Dedifferentiated amniotic fluid mesenchymal stem cell (primary cell): ENCODE data around the gene KIF6.

Experiments
- DNase-seq: peaks from one replicate; pipeline ENCODE4 v3.0.0-alpha.2; 2016; ENCODE audit errors: extremely low spot score

The KIF6 gene

DNA sequence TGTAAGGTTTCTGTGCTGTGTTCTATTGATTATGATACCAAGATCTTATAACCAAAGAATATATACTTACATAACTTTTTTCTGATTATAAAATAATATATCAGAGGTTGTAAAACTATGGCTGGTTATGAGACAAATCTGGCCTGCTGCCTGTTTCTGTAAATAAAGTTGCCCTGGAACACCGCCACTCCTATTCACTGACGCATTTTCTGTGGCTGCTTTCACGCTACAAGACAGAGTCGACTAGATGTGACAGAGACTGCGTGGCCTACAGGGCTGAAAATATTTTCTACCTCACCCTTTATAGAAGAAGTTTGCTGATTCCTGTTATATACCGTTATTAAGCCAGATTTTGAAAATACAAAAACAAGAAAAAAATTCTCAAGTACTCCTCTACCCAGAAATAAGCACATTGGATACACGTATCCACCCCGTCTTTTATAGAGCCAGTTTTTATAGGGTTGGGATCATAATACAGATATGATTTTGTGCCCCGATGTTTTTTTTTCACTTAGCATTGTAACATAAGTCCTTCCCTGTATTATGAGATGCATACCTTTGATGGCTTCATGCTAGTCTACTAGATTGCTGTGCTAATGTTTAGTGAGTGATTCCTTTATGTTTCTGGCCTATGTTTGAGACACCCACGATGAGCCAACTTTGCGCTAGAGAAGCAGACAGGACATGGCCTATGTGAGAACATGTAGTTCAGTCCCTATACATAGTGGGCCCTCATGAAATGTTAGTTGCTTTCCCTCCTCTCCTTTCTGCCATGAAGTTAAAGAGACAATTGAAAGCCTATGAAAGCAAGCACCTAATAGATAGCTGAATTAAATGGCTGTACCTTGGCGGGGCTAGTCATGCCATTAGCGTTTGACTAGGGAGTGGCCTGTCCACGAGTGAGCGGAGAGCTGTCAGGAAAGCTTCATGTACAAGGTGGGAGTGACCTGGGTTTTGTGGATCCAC lies 304.6 kb downstream of the KIF6 start:
- no peak for DNase-seq

DNA sequence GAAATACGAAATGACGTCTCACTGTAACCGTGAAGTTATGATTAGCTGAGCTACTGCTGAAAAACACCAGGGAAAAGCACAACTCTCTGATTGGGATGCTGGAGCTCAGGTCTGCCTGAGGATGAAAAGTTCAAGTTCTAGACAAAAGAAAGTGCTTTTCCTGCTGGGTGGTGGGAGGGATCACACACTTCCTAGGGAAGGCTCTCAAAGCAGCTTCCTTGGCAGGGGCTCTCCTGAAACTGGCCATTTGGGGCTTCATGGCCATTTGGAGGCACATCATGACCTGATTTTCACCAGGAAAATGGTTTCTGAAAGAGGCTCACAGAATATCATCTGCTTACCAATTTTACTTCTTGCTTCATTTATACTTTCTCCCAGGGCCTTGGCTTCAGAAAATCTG lies 305.6 kb downstream of the KIF6 start:
- DNase-seq = no peak

DNA sequence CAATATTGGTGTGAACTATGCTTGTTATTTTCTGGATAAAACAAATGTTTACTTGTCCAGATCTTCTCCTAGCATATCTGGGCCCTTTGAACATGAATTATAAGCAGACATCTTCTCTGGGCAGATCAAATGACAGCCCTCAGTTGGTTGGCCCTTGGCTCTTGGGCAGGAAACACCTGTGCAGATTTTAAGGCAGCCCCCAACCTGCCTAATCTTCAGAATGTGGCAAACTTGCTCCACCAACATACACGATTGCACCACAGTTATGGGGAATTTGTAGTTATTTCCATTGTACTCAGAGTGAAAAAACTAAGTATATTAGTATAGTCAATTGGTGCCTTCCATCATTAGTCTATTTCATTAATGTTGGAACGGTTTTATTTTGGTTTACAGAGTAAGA lies 307.8 kb downstream of the KIF6 start:
- DNase-seq = no peak

DNA sequence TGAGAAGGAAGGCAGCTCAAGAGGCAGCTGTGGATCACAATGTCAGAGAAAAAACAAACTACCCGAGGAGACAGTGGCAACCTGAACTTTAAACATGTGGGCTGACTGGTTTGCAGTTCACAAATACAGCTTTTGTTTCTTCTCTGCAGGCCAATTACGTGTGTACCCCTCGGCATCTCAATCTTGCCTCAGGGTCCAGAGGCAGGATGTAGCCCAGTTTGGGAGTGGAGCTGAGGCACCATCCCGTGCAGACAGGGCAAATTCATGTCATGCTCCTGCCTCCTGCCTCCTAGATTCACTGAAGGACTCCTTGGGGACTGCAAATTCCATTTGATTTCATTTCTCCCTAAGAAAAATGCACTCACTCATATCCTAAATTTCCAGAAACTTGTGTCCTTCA lies 308.5 kb downstream of the KIF6 start:
- peak; percentile 77 for DNase-seq

DNA sequence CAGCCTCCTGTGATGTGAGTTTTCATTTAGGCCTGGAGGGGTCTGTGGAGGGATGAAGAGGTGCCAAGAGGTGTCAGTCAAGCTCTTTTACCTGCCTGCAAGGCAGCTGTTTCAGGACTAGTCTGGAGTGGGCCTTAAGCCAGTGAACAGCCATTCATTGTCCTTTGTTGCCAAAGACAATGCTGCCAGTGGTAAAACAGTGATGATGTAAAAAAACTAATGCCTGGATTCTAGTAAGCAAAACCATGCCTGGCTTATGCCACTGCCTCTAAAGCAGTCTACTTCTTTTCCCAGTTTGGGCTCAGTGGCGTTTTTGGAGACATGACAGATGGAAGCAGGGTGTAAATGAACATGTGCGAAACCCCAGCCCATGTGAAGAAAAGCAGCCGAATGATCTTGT lies 309.2 kb downstream of the KIF6 start:
- no peak for DNase-seq

DNA sequence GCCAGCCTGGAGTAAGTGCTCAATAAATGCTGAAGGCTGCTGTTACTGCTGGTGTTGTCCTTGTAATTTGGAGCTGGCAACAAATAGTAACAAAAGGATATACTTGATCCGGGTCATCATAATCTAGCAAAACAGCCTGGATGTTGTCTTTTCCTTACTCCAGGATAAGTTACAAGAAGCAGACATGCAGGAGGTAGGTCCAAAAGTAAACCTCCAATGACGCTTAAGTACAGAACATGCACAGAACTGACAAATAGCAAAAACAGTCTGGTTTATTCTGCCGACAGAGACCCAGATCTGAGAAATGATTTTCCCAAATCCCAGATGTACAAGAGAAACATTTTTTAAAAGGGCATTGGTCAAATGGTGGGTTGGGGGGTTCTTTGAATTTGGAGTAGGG lies 309.7 kb downstream of the KIF6 start:
- DNase-seq = no peak

DNA sequence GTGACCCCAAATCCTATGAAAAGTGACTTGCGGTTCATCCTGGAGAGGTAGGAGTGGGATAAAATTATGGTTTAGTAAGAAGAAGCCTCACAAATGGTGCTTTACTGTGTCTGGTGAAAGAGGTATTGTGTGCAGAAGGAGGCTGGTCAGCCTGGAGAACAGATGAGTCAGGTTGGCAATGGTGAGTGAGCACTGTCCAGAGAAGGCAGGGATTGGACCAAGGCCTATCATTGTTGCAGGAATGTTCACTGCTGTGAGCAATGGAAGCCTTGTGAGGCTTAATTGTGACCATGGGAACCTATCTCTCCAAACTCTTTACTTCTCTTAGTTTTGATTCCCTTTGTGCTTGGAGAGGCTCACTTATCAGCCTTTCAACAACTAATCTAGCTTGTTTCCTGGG lies 313.7 kb downstream of the KIF6 start:
- no peak for DNase-seq

DNA sequence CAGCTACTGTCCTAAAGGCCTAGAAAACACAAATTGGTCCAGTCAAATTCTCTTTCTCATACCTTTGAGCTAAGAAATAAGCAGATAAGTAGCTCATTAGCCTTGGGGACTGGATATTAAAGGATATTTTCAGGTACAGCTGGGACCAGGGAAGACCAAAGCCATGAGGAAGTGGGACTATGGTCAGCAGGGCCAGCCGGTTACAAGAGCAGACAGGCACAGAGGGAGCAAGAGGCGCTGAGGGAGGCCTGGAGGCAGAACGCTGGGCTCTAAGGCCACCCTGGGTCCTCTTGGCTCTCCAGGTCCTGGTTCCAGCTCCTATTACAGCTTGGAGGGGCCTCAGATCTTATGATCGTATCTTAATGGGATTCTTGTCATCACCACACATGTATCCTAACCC lies 314.2 kb downstream of the KIF6 start:
- no peak for DNase-seq

DNA sequence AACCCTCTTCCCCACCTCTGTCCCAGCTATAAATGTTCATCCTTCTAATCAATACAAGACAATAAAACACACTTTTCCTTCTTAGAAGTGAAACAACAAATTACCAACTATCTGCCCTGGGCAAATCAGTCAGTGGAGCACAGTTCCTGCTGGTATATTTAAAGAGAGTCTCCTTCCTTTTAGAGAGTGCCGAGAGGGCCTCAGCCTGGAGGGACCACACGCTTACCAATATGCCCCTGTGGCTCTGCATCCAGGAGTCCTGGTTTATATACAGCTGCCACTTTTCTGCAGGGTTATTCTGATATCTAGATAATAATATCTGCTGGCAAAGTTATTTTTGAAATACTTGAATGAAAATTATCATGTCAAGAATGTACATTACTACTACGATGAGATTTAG lies 315.3 kb downstream of the KIF6 start:
- no peak for DNase-seq

DNA sequence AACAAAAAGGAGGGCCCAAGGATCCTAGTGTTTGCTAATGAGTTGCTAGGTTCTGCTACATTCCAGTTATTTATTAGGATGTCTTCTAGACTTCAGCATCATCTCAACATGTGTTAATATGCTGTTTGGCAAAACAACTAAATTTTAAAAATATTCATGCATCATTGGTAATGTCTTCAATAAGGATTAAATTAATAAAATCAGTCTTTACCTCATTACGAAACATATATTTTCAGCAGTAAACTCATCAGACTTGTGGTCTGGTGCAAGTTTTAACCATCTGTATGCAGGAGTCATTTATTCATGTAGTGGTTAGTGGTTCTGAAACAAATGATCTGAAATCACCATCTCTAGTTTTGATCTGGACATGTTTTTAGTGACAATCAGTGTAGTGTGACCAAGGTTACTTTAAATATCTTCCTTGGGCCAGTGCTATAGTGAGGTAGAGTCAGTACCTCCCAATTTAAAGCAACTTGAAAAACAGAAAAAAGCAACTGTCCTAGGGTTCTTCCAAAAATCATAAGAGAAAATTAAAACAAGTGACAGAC lies 317.7 kb downstream of the KIF6 start:
- no peak for DNase-seq

DNA sequence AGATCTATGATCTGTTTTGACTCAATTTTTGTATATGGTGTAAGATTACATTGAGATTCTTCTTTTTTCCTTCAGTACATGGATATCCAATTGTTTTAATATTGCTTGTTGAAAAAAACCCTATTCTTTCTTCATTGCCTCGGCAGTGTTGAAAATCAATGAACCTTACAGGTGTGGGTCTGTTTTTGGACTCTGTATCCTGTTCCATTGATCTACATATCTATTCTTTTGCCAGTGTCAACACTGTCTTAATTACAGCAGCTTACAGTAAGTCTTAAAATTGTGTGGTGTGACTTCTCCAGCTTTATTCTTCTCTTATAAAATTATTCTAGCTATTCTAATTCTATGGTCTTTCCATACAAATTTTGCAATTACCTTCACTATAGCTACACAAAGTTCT lies 320.9 kb downstream of the KIF6 start:
- DNase-seq = no peak

DNA sequence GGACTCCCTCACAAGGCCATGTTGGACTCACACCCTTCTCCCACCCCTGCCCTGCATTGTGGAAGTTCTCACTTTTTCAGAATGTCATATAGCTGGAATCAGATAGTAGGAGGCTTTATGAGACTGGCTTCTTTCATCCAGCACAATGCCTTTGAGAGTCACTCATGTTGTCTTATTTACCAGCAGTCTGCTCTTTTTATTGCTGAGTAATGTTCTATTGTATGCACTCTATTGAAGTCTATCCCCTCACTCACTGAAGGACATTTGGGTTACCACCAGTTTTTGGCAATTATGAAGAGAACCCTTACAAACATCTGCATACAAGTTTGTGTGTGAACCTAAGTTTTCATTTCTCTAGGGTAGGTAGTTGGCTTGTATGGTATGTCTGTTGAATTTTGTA lies 321.9 kb downstream of the KIF6 start:
- no peak for DNase-seq

DNA sequence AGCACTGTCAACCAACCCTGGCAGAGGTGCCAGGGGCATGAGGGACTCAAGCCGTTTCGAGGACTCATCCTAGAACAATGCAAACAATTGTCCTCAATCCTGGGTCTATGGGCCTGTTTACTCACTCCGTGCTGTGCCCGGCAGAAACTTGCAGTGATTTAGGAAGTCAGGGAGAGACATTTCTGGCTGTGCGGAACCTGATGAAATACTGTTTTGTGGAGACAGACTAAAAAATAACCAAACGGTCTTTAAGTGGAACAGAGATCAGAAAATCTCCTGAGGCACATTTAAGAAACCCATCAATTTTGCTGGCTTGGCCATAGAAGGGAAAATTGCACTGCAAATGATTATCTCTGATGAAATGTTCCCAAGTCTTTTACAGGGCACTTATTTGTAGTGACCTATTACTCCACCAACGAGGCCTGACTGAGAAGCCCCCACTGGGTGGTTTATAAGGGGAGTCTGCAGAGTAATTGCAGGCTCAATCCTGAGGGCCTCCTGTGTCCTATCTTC lies 322.9 kb downstream of the KIF6 start:
- DNase-seq = no peak

DNA sequence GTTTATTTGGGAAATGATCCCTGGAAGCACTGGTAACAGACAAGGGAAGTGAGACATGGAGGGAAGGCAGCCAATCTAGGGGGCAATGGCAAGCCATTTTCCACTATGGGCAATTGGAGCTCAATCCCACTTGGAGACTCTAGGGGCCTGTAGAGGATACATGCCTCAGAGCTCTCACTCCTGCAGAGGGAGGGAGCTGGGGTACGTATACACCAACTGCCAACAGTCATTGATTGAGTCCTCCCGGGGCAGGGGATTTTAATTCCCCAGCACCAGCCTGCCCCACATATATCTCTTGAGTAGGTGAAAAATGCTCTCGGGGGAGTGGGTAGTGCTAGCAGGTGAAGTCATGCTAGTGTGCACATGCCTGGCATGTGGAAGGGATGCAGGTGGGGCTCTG lies 323.8 kb downstream of the KIF6 start:
- DNase-seq = no peak

DNA sequence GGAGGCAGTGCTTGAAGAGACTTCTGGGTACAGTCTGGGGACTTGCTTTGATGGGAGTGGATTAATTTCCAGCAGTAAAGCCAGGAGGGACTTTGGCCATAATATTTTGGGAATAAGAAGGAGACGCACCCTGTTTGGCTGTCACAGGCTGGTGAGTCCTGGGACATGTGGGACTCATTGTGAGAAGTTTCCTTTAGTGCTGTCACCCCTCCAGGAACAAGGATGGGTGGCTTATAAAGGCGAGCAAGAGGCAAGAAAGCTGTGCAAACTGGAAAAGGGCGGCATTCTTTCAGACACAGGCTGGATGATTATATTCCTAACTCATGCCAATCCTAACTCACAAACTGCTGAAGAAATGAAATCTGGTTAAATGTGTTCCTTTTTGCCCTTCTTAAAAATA lies 325.2 kb downstream of the KIF6 start:
- DNase-seq = no peak

DNA sequence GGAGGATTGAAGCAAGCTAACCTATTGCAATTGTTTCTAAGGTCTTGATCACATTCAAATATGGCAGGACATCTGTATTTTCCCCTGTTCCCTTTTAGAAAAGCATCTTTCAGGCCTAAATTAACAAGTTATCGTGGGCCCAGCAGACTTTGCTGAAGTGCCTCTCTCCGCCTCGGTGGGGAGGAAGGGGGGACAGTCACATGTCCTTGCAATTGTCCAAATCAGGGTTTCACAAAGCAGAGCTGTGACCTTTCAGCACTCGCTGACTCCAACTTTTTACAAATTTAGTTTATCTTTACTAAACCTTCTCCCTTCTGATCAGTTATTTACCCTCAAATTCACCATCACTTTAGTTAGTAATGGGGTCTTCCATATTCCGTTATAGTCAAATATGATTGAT lies 328.4 kb downstream of the KIF6 start:
- no peak for DNase-seq

DNA sequence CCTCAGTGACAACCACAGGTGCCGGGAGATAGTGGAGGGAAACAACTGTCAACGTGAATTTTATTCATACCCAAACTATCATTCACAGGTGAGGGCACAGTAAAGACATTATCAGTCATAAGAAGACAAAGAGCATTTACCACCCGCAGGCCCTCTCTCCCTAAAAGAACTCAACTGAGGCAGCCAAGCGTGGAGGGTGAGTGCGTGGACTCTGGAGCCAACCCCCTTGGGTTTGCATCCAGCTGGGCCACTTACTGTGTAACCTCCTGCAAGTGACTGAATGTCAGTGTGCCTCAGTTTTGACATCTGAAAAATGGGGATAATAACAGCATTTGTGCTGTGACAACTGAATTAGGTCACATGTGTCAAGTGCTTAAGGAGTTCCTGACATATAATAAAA lies 332.1 kb downstream of the KIF6 start:
- no peak for DNase-seq

DNA sequence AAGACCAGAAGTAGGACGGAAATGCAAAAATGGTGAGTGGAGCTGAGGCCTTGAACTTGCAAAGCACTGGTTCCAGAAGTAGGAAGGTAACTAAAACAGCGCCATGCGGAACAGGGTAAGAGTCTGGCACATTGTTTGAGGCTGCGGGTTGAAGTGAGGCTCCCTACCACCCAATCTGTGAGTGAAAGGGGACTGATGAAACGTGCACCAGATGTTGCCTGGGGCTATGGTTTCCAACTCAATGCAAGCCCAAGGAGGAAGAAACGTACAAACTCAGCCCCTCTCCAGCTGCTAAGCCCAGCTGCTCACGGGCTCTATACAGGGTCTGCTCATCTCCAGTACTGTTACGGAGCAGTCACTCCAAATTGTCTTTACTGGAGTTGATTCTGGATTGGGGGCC lies 334.0 kb downstream of the KIF6 start:
- DNase-seq = no peak

DNA sequence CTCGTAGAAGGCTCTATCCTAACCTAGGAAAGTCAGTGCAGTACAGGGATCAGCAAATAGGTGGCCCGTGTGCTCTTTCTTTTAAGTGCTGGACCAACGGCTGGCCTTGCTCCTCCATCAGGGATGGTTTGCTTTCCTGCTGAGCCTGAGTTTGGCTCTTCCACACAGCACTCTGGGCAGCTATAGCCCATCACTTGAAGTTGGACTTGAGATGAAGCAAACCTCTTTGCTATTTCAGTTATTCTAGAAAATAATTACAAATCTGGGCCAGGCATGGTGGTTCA lies 335.8 kb downstream of the KIF6 start:
- DNase-seq = no peak

DNA sequence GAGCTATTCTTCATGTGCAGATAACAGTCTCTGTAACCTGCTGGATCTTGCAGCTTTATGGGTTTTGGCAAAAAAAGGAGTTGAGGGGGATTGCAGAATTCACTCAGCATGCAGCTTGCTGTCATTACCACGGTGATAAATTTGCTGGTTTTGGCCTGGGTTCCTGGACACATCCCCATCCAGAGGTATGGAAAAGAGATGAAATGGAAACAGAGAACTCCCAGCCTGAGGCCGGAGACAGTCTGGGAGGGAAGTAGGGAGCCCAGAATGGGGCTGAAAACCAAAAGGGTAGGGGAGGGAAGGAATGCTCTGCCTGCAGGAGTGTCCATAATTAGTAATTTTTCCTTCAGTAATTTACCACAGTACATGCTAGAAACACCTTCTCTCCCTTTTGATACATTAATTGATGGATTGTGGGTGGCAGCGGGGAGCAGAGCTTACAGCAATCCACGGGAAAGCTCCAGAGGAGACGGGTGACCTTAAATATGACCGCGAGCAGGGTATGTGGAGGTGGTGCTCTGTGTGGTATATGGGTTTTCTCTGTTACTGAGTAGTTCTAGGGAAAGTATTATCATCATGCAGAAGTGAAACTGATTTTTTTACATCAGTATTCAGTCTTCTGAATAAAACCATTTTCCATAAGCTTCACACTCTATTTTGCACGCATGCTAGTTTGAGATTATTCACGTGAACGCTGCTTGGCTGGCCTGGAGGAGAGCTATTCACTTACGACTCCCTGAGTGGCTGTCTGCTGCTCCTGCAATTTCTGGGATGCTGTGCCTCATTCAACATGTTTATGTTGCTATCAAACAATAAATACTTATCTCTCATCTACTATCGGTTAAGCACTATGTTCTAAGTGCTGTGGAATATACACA lies 336.4 kb downstream of the KIF6 start:
- DNase-seq = no peak

DNA sequence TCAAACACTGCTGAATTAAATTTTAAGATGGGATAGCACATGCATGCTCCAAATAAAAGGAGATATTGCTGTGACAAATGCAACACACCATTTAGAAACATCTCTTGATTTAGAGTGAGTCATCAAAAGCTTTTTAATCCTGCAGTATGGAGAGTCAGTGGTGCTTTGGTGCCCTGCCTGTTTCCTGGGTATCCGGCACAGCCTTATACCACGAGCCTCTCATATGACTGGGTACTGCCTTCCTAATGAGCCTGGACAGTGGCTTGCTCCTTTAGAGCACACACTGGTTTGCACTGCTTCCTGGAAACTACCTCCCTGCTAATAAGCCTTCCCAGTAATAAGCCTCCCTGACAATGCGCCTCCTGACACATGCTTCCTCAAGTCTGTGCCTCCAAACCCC lies 337.4 kb downstream of the KIF6 start:
- no peak for DNase-seq

DNA sequence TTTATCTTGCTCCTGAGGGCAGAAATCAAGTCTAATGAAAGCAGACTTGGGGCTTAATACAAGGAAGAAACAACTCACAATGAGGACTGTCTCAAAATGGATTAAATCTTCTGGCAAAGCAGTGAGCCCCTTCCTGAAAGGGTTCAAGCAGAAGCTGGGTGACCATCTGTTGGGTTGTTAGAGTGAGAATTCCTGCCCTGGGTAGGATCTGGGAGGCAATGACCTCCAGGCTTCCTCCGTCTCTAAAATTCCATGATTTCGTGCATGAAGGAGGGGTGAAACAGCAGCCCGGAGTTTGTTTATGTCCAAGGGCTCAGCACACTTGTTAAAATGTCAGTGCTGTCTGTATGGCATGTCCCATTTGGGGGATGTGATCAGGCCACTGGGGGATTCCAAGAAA lies 338.7 kb downstream of the KIF6 start:
- DNase-seq = no peak
